Vagina (tissue), 2 donors: ENCODE data around the gene SLC39A1.

ENCODE experiments used
- POLR2A ChIP-seq, 2 donors: fragments of 450-650 bp; IDR thresholded peaks; one replicate each; pipeline ENCODE4 v1.6.1; 2017; ENCODE audit warnings: antibody characterized with exemption in 2 of 2, mild to moderate bottlenecking in 2 of 2, moderate library complexity in 2 of 2
- POLR2AphosphoS5 ChIP-seq, 2 donors: sonication (generic); formaldehyde crosslinking; IDR thresholded peaks; one replicate each; pipeline ENCODE4 v1.9.0; 2017; ENCODE audit warnings: antibody characterized with exemption in 2 of 2, mild to moderate bottlenecking in 2 of 2, low read depth in 1 of 2; ENCODE audit not compliant: insufficient read depth in 1 of 2
- TF ChIP-seq, protein P1 (sequence below), 3 experiments: fragments of 450-650 bp in 2 of 3; fragments of 200-600 bp in 1 of 3; sonication (generic) in 1 of 3; IDR thresholded peaks; one replicate each; pipeline ENCODE4 v1.5.1; 2017 to 2019; ENCODE audit warnings: antibody characterized with exemption in 3 of 3, mild to moderate bottlenecking in 2 of 3, moderate library complexity in 2 of 3

DNA sequence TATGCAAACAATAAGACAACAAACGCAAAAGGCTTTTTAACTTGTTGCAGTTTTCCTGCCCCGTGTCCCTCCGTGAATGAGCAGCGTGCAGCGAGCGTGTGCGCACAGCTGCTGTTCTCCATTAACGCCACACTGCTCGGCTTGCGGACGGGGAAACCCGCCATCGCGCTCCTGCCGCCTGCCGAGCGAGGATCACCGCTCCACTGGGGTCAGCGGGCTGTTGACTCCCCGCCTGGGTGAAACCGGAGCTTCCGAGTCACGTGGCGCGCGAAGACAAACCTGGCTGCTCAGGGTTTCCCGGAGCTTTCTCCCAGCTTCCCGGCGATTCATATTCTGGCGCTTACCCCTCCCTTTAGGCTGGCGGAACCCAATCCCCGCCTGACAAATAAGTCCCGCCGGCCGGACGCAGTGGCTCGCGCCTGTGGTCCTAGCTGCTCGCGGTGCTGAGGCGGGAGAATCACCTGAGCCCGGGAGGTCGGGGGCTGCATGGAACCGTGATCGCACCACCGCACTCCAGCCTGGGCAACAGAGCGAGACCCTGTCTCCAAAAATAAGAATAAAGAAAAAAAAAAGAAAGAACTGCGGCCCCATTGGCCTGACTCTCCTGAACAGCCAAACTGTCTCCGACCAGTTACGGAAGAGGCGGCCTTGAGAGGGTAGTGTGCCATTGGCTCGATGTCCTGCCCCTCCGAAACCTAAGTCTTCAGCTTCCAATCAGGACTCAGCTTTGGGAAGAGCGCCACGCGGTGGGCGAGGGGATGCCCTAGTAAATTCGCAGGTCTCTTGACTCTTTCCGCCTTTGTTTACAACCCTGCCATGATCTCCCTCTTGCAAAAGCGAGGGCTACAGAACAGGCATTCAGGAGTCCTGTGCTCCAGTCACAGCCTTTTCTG is 4.0 kb upstream of the SLC39A1 start, which contains the start of gene CREB3L4:
- TF ChIP-seq, protein P1, sequence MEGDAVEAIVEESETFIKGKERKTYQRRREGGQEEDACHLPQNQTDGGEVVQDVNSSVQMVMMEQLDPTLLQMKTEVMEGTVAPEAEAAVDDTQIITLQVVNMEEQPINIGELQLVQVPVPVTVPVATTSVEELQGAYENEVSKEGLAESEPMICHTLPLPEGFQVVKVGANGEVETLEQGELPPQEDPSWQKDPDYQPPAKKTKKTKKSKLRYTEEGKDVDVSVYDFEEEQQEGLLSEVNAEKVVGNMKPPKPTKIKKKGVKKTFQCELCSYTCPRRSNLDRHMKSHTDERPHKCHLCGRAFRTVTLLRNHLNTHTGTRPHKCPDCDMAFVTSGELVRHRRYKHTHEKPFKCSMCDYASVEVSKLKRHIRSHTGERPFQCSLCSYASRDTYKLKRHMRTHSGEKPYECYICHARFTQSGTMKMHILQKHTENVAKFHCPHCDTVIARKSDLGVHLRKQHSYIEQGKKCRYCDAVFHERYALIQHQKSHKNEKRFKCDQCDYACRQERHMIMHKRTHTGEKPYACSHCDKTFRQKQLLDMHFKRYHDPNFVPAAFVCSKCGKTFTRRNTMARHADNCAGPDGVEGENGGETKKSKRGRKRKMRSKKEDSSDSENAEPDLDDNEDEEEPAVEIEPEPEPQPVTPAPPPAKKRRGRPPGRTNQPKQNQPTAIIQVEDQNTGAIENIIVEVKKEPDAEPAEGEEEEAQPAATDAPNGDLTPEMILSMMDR (IDR thresholded peaks at IDR 0.05) = peak in 2 of 3 experiments; percentile 16 to 31
- TF ChIP-seq POLR2A (IDR thresholded peaks at IDR 0.05) = peak in 1 of 2 donors; percentile 58
- TF ChIP-seq POLR2AphosphoS5 (IDR thresholded peaks at IDR 0.05; ENCODE audit: insufficient read depth in 1 of 2, low read depth in 1 of 2) = peak; percentile 87 to 95
